GM21717 (cell line): ENCODE data around the gene TMX1.
"Not testable (repeated sequence)": the region's sequence is repeated elsewhere in the genome, so short reads cannot be mapped to it uniquely, and the experiment has no call there.

Experiments
- ATAC-seq: cut with Tn5 transposase; IDR thresholded peaks from one replicate; pipeline ENCODE4 v1.9.1; 2021; ENCODE audit warnings: mild to moderate bottlenecking, moderate library complexity; ENCODE audit not compliant: unreplicated experiment

Gene TMX1

DNA sequence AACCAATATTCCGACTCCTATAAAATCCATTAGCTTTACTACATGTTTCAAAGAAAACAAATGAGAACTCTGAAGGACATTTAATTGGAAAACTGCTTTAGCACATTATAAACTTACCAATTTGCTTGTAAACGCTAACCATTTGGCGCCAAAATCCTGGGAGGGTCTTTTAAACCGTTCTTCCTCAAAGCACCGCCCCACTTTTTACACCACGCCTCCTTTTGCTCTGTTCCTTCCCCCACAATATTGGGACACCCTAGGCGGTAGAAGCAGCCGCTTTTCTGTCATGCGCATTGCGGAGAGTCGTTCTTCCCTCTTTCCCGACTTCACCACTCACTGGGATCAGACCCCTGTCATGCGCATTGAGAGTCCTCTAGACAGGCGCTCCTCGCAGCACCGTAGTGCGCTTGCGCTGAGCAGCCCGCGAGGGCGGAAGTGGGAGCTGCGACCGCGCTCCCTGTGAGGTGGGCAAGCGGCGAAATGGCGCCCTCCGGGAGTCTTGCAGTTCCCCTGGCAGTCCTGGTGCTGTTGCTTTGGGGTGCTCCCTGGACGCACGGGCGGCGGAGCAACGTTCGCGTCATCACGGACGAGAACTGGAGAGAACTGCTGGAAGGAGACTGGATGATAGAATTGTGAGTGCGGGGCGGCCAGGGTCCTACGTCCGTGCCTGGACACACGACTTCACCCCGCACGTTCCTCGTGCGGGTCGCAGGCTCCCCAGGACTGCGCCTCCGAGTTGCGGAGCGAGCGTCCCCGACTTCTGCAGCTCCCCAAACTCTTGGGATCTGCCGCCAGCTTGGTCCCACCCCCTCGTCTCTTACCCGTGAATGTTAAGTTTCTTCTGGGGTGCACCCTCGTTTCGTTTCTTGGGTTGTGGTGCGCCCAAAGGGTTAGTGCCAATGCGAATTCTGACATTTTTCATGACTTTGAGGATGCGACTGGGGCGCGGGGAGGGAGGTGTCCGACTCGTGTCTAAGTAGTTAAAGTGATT, at the start of gene TMX1:
TSS of gene TMX1 (plus strand) at position 435 of the 991 bp plus-strand sequence. CDS start at position 481, 46 bp downstream.
- peak; percentile 85 for ATAC-seq

DNA sequence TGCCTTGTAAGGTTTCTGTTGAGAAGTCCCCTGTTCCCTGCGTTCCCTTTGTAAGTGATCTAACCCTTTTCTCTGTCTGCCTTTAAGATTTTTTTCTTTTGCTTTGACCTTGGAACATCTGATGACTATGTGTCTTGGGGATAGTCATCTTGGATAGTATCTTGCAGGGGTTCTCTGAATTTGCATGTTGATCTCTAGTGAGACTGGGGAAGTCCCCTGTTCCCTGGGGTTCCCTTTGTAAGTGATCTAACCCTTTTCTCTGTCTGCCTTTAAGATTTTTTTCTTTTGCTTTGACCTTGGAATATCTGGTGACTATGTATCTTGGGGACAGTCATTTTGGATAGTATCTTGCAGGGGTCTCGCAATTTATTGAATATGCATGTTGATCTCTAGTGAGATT, 38.2 kb upstream of the TMX1 start:
- no peak for ATAC-seq

GRCh38 chr14:51202914-51203665, 37.0 kb upstream of the TMX1 start:
- ATAC-seq, result peak; percentile 62

DNA sequence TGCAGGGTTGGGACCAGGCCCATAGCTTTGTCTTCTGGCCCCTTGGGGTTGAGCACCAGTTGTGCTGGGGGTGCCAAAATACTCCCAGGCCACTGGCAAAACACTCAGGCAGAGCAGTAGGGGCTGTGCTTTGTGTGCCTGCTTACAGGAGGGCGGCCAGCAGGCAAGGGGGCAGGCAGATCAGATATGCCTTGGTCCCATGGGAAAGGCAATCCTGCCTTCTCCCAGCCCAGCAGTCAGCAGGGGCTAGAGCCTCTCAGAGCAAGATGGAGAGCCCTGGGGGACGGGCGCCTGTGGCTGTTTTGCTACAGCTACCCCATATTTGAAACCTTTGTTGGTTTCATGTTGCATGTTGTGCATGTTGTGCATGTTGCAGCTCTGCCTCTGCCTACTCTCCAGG, 36.2 kb upstream of the TMX1 start:
- no peak for ATAC-seq

GRCh38 chr14:51205486-51205885, 34.6 kb upstream of the TMX1 start:
- ATAC-seq, result no peak

GRCh38 chr14:51206462-51206861, 33.6 kb upstream of the TMX1 start:
- no peak for ATAC-seq

DNA sequence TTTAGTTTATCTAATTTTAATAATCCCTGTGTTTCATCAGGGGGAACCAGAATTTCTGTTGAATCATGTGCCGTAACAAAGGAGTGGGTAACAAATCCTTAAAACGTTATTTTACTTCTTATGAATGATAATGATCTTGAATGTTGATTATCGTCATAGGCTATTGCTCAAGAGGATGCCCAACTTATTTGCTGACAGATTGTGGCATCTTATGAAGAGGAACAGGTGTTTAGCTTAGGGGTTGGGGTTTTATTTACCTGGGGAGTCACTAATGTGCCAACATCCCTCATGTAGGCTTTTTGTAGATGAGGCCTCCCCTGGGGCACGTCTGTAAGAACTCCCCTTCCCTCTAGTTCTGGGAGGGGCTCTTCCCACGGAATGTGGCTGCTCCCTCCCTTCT, 32.4 kb upstream of the TMX1 start:
- ATAC-seq, result no peak

DNA sequence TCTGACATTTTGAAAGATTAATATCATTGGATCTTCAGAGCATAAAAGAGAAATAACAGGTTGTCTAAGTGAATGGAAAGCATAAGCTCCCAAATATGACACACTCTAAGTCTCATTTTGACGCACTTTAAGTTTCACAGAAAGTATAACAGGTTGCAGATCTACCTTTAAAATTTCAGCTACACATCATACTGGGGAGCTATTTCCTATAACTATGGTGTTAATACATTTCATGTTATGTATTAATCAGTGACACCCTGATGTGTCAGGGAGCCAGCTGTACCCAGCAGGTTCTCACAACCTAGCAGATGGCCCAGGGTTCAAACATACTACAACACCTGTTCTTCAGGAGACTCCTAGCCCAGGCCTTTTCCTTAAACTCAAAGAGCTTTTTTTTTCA, 31.1 kb upstream of the TMX1 start:
- no peak for ATAC-seq

GRCh38 chr14:51209457-51209856, 30.6 kb upstream of the TMX1 start:
- no peak for ATAC-seq

- no peak for ATAC-seq
Observed at GRCh38 chr14:51210594-51210993, 29.5 kb upstream of the TMX1 start.

GRCh38 chr14:51211149-51211548, 28.9 kb upstream of the TMX1 start:
- no peak for ATAC-seq

DNA sequence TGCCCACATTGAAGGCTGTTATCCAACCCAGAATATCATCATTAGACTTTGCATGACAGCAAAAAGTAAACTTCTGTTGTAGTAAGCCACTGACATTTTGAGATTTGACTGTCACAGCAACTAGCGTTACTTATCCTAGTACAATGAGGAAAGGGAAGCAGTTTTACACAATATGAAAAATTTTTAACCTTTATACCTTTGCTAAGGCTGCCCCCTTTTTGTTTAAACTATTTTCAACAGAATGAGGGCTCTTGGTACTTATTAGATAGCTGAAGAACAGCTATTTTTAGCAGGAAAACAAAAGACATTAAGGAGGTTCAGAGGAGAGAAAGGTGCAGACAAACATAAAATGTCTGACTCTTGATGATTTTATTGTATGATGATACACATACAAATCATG, 23.4 kb upstream of the TMX1 start:
- no peak for ATAC-seq

GRCh38 chr14:51219473-51220448, 20.3 kb upstream of the TMX1 start:
- ATAC-seq, result no peak

- ATAC-seq, result not testable (repeated sequence)
Observed at GRCh38 chr14:51223463-51223862, 16.6 kb upstream of the TMX1 start.

DNA sequence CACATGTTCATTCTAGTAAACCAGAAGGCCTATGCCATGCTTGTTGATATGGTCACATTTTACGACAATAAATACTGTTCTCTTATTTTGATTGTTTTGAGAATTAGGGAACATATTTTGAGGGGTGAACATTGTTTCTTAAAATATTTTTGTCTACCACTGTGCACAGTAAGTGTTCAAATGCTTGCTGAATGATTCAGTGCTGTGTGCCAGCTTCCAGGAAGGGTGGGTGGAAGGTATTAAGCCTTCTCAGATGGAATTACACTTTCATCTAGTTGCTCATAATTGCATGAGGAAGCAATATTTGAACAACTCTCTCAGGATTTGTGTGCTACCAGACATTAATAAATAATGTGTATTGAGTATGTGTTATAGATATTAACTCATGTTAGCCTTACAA, 15.5 kb upstream of the TMX1 start:
- ATAC-seq, result no peak

DNA sequence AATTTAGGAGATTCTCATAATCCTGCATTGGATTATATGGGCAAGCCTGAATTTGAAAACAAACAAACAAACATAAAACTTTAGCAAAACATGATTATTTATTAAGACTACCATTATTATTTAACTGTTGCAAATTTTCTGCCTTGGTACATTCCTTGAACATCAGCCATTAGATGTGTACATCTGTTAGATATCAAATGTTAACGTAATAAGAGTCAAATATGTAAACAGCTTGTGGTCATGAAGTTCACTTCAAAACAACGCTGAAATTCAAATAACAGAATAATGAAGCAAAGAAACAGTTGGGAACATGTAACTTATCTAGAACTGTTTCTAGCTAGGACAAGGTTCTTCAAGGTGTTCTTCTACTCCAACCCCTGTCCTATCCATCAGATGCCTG, 14.3 kb upstream of the TMX1 start:
- no peak for ATAC-seq

DNA sequence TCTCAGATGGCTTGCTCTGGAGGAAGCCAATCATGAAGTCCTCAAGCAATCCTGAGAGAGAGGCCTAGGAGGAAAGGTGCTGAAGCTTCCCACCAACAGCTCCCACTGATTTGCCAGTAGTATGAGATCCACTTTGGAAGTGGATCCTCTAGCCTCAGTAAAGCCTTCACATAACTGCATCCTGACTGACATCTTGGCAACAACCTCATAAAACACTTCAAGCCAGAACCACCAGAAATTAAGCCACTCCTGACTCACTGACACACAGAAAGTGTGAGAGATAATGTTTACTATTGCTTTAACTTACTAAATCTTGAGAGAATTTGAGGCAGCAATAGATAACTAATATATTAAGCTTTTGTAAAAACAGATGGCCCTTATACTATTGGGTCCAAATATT, 11.7 kb upstream of the TMX1 start:
- ATAC-seq, result no peak

DNA sequence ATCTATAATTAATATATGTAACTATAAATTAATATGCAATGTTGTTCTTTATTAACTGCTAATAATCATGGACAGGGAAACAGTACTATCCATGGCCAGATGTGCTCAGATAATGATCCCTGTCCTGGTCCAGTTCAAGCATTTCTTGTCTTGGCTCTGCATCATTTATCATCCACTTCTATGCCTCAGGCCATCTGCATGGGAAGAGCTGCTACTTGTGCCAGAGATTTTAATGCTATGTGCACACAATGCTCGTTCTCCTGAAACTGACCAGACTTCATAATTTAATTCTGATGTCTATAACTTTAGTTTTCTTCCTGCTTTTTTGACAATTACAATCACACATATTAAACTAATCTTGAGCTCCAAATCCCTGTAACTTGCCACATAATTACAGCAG, 11.2 kb upstream of the TMX1 start:
- ATAC-seq, result no peak

GRCh38 chr14:51236314-51236713, 3.7 kb upstream of the TMX1 start:
- ATAC-seq, result no peak

GRCh38 chr14:51240804-51241380, 845 bp downstream of the TMX1 start:
- ATAC-seq, result no peak
